HPDE6-E6E7 (cell line): ENCODE data around the gene KIRREL2.
"Not testable (repeated sequence)": the region's sequence is repeated elsewhere in the genome, so short reads cannot be mapped to it uniquely, and the experiment has no call there.

Source experiments
- DNase-seq: peaks from one replicate; pipeline ENCODE4 v3.0.0; 2011; ENCODE audit warnings: missing footprints; ENCODE audit errors: extremely low spot score

Gene KIRREL2

GRCh38 chr19:35869327-35870123 lies 12.8 kb downstream of the KIRREL2 start:
- DNase-seq = peak; percentile 43

- DNase-seq = not testable (repeated sequence)
These were observed 13.5 kb downstream of the KIRREL2 start for GRCh38 chr19:35870124-35870736.

GRCh38 chr19:35870798-35871197 lies 14.1 kb downstream of the KIRREL2 start:
- no peak for DNase-seq

- DNase-seq = no peak
These were observed 14.9 kb downstream of the KIRREL2 start for GRCh38 chr19:35871611-35872010.

DNA sequence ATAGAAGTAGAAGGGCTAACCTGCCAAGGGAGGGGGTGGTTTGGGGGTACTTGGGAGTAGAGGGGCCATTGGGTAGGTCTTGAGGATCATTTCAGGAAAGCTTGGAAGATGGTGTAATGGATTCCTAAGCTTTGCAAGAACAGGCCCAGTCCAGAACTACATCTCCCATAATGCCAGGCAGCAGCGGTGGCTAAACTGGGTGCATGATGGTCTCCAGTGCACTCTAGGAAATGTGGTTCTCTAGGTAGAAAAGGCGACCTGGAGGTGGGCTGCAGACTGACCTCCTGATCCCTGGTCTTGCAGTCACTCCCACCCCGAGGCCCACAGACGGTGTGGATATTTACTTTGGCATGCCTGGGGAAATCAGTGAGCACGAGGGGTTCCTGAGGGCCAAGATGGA lies 15.5 kb downstream of the KIRREL2 start:
- DNase-seq = no peak

DNA sequence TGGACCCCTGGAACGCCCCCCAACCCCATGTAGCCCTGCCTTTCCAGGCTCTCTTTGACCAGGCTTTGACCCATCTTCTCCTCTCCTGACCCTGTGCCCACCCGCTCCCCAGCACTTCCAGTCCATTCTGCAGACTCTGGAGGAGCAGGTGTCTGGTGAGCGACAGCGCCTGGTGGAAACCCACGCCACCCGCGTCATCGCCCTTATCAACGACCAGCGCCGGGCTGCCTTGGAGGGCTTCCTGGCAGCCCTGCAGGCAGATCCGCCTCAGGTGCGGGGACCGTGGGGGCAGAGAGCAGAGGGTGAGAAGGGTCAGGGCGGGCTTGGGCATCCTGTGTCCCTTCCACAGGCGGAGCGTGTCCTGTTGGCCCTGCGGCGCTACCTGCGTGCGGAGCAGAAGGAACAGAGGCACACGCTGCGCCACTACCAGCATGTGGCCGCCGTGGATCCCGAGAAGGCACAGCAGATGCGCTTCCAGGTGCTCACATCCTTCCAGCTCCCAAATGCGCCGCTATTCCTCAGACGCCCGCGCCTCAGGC lies 17.8 kb downstream of the KIRREL2 start:
- DNase-seq = no peak

- no peak for DNase-seq
These were observed 22.4 kb downstream of the KIRREL2 start for GRCh38 chr19:35879068-35879467.

- peak; percentile 85 for DNase-seq
These were observed 23.1 kb downstream of the KIRREL2 start for GRCh38 chr19:35879770-35880317.

- DNase-seq = peak; percentile 48
These were observed 25.6 kb downstream of the KIRREL2 start for GRCh38 chr19:35882114-35882832.

GRCh38 chr19:35883882-35884281 lies 27.2 kb downstream of the KIRREL2 start:
- DNase-seq = no peak

DNA sequence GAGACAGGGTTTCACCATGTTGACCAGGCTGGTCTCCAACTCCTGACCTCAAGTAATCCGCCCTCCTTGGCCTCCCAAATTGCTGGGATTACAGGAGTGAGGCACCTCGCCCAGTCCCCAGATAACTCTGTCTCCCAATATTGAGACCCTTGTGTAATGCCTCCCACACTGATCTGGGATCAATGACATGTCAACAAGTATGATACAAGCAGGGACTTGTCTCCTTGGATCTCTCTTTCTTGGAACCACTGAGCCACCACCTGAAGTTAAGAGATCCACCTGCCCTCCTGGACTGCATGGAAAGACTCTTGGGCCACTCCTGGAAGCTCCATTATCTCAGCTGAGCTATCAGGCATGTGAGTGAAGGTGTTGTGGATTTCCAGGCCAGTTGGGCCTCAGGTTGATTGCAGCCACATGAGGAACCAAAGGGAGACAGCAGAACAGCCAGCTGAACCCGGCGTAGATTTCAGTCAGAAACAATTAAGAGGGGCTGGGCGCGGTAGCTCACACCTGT lies 28.6 kb downstream of the KIRREL2 start:
- DNase-seq = no peak

- no peak for DNase-seq
These were observed 29.2 kb downstream of the KIRREL2 start for GRCh38 chr19:35885904-35886303.

DNA sequence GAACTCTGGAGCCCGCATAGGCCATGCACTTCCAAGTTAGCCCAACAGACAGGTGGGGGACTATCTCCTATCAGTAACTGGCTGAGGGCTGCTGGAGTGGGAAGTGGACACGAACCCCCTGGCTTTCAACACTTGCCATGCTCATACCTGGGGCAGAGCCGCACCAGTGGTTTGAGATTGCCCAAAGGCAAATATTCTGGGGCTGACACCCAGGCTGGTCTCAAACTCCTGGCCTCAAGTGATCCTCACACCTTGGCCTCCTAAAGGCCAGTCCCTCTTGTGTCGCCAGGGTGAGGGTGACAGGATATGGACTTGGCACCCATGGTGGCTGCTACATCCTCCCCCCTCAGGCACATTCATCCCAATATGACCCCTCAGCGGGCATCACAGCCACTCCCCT lies 30.5 kb downstream of the KIRREL2 start:
- no peak for DNase-seq

- DNase-seq = no peak
These were observed 31.7 kb downstream of the KIRREL2 start for GRCh38 chr19:35888398-35888797.

DNA sequence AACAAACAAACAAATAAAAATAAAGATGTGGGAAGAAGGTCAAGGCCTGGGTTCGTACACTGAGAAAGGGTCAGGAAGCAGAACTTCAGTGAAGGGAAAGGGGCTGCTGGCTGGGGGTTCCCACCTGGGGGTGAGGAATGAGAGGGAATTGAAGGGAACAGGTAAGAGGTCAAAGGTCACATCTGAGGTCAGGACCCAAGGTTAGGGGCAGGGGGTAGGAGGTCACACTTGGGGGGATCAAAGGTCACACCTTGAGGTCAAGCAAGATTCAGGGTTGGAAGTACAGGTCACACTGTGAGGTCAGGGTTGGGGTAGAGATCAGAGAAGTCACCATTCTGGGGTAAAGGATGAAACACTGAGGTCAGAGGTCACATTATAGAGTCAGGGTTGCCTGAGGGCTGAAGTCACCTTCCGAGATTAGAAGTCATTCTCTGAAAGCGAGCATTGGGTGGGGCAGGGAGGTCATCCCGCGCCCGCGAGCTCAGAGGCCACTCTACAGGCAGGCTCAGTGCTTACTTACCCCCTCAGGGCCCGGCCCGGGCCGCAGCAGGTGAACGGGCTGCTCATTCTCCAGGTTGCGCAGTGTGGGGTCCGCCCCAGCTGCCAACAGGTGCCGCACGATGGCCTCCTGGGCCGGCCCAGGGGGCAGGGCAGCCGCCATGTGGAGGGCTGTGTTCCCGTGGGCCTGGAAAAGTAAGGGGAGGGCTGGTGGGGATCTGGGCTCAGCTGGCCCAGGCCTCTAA lies 32.8 kb downstream of the KIRREL2 start:
- DNase-seq = no peak

GRCh38 chr19:35890113-35890650 lies 33.5 kb downstream of the KIRREL2 start:
- no peak for DNase-seq

DNA sequence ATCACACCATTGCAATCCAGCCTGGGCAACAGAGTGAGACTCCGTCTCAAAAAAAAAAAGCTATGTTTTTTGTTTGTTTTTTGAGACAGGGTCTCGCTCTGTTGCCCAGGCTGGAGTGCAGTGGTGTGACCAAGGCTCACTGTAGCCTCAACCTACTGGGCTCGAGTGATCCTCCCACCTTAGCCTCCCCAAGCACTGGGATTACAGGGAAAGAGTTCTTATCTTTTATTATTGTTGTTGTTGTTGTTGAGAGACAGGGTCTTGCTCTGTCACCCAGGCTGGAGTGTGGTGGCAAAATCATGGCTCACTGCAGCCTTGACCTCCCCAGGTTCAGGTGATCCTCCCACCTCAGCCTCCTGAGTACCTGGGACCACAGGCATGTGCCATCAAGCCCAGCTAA lies 35.1 kb downstream of the KIRREL2 start:
- DNase-seq = not testable (repeated sequence)

DNA sequence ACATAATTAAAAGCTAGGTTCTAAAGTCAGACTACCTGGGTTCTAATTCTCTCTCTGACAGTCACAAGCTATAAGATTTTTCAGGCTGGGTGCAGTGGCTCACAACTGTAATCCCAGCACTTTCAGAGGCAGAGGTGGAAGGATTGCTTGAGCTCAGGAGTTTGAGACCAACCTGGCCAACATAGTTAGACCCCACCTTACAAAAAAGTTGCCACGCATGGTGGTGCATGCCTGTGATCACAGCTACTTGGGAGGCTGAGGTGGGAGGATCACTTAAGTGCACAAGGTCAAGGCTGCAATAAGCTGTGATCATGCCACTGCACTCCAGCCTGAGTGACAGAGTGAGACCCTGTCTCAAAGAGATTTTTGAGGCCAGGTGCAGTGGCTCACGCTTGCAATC lies 37.6 kb downstream of the KIRREL2 start:
- DNase-seq = no peak

DNA sequence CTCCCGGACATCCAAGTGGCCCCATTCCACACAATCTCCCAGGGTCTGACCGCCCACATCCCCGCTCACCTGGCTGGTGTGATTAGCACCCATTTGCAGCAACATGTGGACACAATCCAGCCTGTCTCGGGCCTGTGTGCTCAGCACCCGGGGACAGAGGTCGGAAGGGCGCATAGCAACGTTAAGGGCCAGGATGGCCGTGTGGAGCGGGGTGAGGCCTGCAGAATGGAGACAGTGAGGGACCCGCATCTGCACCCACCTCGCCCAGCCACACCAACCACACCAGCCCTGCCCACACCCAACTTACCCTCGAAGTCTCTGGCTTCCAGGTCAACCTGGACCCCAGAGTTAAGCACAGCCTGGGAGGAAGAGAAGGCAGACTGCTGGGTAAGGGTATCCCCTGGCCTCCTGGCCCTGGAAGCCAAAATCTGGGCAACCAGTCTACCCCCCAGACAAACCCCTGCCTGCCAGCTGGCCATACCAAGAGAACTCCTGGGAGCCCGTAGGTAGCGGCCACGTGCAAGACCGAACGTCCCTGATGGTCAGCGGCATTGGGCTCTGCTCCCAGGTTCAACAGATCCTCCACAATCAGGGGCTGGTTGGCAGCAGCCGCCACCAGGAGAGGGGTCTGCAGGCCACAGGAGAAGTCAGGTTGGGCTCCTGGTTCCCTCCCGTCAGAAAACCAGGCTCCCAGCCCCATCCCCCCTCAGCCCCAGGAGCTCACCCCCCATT lies 39.4 kb downstream of the KIRREL2 start:
- DNase-seq = no peak

GRCh38 chr19:35896643-35897040 lies 39.9 kb downstream of the KIRREL2 start:
- no peak for DNase-seq
